Fibroblast of lung (primary cell): ENCODE results near the gene ACAP3.

ENCODE experiments used
- CTCF ChIP-seq, 2 donors: IDR thresholded peaks in 1 of 2; conservative IDR thresholded peaks in 1 of 2; 1 replicate in 1 of 2; 2 replicates in 1 of 2; pipeline ENCODE4 v1.5.1; 2011 to 2012; ENCODE audit warnings: low read length in 2 of 2, control low read depth in 1 of 2, inconsistent platforms in 1 of 2, low read depth in 1 of 2, mild to moderate bottlenecking in 1 of 2
- EZH2 ChIP-seq: IDR thresholded peaks from 2 replicates; pipeline ENCODE4 v1.5.1; 2012; ENCODE audit warnings: low read length, control low read depth, mild to moderate bottlenecking; ENCODE audit errors: missing control alignments

GRCh38 chr1:1320666-1321448, 13.1 kb upstream of the ACAP3 start:
- TF ChIP-seq EZH2 (no peak), CTCF (conservative IDR thresholded peaks at IDR 0.05 in 1 of 2, IDR thresholded peaks at IDR 0.05 in 1 of 2; ENCODE audit: low read depth in 1 of 2, low read length in 2 of 2) (no peak)
